GM21529 (cell line): Measurements from ENCODE around the gene ITIH2.
"Not testable (repeated sequence)": the region's sequence is repeated elsewhere in the genome, so short reads cannot be mapped to it uniquely, and the experiment has no call there.

Experiments used
- ATAC-seq: cut with Tn5 transposase; IDR thresholded peaks from one replicate; pipeline ENCODE4 v1.9.1; 2021; ENCODE audit not compliant: unreplicated experiment

ITIH2 gene

GRCh38 chr10:7692368-7692767 is 10.7 kb upstream of the ITIH2 start:
- not testable (repeated sequence) for ATAC-seq

DNA sequence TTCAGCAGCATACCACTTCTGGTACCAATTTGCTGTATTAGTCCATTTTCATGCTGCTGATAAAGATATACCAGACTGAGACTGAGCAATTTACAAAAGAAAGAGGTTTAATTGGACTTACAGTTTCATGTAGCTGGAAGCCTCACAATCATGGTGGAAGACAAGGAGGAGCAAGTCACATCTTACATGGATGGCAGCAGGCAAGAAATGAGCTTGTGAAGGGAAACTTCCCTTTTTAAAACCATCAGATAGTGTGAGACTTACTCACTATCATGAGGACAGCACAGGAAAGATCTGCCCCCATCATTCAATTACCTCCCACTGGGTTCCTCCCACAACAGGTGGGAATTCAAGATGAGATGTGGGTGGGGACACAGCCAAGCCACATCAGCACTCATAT is 9.9 kb upstream of the ITIH2 start:
- ATAC-seq = not testable (repeated sequence)

DNA sequence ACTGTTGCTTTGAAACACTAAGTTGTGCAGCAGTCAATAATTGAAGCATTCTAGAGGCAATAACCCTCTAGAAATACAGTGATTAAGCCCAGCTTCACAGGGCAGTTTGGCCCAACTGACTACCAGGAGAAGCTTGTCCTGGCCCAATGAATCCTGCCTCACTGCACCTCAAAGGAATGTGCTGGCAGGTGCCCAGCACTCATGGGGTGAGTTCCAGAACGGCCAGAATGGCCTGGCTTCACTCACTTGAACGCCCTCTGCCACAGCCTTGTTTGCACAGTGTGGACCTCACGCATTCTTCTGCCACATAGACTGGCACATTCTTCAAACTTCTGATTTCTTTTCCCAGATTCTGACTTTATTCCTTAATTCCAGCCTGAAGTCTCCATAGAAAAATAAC is 6.6 kb upstream of the ITIH2 start:
- no peak for ATAC-seq

DNA sequence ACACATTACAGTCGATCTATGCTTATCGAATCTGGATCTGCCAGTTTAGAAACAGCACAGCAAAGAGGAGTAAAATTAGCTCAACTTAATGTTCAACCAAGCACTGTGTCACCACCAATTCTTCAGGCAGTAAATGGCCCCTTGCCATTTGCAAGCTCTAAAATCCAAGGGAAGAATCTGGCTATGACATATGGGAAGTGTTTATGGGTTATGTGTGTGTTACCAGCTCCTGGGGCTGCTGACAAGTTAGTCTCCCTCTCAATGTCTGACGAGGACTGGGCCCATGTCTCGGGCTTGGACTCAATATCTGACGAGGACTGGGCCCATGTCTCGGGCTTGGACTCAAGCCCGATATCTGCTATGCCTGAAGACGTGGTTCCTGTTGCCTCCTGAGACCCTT is 5.7 kb upstream of the ITIH2 start:
- no peak for ATAC-seq

GRCh38 chr10:7700577-7701125 is 2.5 kb upstream of the ITIH2 start:
- ATAC-seq = no peak

GRCh38 chr10:7701158-7701742 is 1.9 kb upstream of the ITIH2 start:
- ATAC-seq = no peak

DNA sequence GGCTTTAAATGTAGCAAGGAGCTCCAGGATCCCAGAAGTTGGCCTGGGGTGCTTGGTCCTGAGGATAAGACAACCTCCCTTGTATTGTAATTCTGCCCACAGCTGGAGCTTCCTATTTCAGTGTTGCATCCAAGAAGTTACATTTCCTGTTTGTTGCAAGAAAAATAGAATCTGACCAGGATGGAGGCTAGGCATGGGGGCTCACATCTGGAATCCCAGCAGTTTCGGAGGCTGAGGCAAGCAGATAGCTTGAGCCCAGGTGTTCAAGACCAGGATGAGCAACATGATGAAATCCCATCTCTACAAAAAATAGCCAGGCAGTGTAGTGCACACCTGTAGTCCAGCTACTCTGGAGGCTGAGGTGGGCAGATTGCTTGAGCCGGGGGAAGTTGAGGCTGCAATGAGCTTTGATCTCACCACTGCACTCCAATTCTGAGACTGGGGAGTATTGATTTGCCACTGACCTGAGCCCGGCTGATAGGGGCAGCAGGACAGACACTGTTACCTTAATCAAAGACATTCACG is 766 bp upstream of the ITIH2 start:
- ATAC-seq = no peak

- no peak for ATAC-seq
Measured at GRCh38 chr10:7704071-7705016, 1.2 kb downstream of the ITIH2 start.

DNA sequence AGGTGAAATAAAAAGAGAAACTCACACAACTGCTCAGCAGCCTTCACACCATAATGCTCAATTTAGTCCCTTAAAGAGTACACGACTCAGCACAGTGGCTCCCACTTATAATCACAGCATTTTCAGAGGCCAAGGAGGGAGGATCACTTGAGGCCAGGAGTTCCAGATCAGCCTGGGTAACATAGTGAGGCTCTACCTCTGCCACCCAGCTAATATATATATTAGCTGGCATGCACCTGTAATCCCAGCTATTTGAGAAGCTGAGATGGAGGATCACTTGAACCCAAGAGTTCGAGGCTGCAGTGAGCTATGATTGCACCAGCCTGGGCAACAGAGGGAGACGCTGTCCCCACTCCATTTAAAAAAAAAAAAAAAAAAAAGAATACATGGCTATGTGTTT is 2.2 kb downstream of the ITIH2 start:
- no peak for ATAC-seq

DNA sequence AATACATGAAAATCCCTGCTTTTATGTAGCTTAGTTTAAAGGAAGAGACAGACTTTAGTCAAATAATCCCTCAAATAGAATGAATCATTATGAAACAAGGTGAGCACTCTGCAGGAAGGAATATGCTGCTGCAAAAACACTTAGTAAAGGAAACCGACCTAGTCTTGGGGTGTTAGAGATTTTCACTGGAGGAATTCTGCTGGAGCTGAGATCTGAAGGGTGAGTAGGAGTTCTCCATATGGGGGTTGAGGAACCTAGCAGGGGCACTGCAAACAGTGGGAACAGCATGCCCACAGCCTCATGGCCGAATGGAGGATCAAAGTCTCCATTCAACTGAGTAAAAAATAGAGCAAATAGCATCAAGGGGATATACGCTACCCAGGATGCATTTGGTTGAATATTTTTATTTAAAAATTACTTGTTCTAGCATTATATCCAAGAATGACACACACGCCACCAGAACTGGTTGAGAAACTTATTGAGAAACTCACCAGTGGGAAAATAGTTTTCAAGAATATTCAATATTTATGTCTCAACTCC is 3.5 kb downstream of the ITIH2 start:
- ATAC-seq = no peak

DNA sequence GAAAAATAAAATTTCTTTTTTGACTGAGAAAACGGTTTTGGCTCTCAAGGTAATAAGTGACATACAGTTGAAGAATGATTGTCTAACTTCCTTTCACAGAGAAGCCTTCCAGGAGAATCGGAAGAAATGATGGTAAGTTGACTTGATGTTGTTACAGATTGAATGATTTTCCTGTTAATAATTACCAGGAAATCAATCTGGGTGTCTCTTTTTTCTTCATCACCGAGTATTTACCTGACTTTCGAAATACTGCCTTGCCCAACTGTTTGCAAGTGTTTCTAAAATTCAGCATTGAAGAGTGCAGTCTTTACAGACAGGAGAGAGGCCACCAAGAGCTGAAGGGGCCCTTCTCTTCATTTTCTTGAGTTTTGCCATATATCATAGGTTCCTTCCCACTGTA is 4.0 kb downstream of the ITIH2 start:
- no peak for ATAC-seq

DNA sequence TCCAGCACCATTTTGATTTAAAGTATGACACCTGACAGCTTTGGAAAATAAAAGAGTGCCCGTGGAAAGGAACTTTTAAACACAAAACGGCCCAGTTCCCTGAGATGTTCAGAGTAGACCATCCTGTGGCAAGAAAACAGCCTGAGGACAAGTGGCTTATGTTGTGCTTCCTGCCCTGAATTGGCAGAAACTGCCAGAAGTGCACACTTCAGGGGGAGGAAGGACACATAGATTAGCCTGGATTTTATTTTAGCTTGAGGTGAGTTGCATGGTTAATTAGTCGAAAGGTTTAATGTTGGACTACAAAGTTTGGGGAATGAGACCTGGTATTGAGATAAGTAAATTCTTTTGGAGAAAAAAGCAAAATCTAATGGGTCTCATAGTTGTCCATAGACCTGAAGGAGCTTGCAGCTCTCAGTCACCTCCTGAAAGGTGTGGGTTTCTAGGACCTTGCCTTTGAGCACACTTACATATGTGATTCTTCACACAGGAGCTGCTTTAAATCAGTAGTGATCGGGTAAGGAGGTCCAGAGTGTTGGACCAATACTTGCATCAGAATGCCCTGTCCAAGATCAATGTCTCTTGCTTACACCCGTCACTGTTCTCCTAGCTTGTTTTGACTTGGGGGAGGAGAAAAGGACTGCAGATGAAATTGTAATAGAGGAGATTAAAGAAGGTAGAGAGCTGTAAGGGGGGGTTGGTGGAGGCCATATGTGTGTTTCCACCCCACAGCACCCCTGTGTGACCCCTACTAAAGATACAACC is 4.9 kb downstream of the ITIH2 start:
- no peak for ATAC-seq

- no peak for ATAC-seq
Measured at GRCh38 chr10:7708832-7709231, 5.7 kb downstream of the ITIH2 start.

- no peak for ATAC-seq
Measured at GRCh38 chr10:7710446-7710845, 7.3 kb downstream of the ITIH2 start.

DNA sequence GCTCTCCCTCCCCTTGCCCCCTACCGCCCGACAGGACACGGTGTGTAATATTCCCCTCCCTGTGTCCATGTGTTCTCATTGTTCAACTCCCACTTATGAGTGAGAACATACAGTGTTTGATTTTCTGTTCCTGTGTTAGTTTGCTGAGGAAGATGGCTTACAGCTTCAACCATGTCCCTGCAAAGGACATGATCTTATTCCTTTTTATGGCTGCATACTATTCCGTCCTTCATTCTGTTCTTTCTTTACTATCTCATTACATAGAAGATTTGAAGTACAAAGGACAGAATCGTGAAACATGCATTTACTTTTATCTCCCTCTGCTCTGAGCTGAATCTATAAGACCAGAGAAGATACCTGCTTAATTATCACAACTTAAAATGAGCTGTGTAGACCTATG is 8.0 kb downstream of the ITIH2 start:
- ATAC-seq = not testable (repeated sequence)

DNA sequence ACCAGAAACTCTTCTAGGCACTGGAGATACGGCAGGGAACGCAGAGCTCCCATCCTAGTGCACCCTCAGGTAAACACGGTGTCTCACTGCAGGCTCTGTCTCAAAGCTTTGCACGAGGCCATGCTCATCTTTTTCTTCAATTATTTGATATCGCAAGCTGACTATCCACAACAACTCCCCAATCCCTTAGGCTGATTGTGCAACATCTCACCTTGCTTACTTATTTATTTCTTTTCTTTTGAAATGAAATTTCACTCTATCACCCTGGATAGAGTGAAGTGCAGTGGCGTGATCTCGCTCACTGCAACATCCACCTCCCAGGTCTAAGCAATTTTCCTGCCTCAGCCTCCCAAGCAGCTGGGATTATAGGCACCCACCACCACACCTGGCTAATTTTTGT is 12.4 kb downstream of the ITIH2 start:
- ATAC-seq = no peak

DNA sequence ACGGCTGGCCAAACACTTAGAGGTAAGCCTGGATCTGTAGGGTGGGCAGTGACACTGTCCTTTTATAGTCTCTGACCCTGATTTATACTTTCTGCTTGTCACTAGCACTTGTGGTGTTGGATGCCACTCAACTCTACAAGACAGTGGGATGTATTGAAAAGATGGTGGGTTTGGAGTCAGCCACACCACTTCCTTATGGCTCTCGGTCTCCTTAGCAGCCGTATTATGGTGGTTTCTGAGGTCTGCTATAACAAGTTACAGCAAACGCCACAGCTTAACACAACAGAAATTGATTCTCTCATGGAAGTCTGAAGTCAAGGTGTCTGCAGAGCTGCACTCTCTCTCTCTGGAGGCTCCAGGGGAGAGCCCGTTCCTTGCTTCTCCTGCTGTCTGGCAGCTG is 14.7 kb downstream of the ITIH2 start:
- ATAC-seq = no peak

- ATAC-seq = no peak
Measured at GRCh38 chr10:7718685-7719084, 15.6 kb downstream of the ITIH2 start.

- no peak for ATAC-seq
Measured at GRCh38 chr10:7720478-7720877, 17.4 kb downstream of the ITIH2 start.

DNA sequence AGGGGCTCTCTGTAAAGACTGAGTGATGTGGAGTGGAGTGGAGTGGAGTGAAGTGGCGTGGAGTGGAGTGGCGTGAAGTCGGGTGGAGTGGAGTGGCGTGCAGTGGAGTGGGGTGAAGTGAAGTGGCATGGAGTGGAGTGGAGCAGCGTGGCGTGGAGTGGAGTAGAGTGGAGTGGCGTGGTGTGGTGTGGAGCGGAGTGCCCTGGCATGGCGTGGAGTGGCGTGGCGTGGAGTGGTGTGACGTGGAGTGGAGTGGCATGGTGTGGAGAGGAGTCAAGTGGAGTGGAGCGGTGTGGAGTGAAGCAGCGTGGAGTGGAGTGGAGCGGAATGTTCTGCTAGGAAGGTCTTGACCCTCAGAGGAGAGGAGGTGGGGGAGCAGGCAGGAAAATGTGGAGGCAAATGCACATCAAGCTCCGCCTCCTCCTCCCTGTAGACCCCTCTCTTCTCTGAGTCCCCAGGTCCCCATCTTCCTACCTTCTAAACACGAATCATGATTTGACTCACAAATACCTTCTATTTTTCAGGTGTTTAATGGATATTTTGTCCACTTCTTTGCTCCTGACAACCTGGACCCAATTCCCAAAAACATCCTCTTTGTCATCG is 19.9 kb downstream of the ITIH2 start:
- no peak for ATAC-seq

DNA sequence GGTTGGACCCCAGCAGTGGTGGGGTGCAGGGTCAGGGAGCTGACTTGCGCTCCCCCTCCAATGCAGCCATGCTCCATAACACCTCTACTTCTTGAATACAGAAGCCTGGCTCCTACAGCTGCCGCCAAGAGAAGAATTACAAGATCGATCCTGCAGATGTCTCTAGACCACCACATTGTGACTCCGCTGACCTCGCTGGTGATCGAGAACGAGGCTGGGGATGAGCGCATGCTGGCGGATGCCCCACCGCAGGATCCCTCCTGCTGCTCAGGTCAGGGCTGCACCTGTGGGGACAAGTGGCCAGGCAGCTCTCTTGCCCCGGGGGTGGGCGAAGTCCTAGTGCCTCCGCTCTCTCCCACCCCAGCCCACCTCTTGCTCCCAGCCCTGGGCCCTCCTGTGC is 31.7 kb downstream of the ITIH2 start:
- ATAC-seq = no peak
